ENCODE results near the gene LRIT2.

The LRIT2 gene

DNA sequence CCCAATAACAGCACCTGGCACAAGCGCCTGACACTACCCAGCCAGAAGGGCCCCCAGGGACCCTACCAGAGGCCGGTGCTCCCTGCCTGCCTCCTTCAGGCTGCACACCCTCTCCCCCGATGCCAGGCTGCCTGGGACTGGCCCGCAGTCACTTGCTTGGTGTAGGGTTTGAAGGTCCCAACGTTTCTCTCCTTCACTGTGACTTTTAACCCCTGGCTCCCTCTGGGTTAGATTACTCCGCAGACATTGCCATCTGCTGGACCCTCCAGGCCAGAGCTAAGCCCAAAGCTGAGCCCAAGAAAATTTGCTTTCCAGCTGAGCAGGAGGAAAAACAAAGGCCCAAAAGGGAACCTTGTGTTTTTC, 24.1 kb downstream of the LRIT2 start:
- no peaks in the 10 kb centered on the region for H3K4me1 ChIP-seq
- TF ChIP-seq, protein P1, sequence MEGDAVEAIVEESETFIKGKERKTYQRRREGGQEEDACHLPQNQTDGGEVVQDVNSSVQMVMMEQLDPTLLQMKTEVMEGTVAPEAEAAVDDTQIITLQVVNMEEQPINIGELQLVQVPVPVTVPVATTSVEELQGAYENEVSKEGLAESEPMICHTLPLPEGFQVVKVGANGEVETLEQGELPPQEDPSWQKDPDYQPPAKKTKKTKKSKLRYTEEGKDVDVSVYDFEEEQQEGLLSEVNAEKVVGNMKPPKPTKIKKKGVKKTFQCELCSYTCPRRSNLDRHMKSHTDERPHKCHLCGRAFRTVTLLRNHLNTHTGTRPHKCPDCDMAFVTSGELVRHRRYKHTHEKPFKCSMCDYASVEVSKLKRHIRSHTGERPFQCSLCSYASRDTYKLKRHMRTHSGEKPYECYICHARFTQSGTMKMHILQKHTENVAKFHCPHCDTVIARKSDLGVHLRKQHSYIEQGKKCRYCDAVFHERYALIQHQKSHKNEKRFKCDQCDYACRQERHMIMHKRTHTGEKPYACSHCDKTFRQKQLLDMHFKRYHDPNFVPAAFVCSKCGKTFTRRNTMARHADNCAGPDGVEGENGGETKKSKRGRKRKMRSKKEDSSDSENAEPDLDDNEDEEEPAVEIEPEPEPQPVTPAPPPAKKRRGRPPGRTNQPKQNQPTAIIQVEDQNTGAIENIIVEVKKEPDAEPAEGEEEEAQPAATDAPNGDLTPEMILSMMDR (IDR thresholded peaks at IDR 0.05): no peak
- H3K36me3 ChIP-seq: no peaks in the 10 kb centered on the region
- DNase-seq: no peak
- no peak overlapping the region for H3K27ac ChIP-seq
- intact Hi-C loops (cut with DNase I; ENCODE audit: low total_unique reads): no loop called here
- H3K27me3 ChIP-seq: peaks cover 0 to 47% of the 10 kb centered on the region in 2 donors
- no peaks in the 10 kb centered on the region for H3K9me3 ChIP-seq
- H3K4me3 ChIP-seq: no peak overlapping the region

DNA sequence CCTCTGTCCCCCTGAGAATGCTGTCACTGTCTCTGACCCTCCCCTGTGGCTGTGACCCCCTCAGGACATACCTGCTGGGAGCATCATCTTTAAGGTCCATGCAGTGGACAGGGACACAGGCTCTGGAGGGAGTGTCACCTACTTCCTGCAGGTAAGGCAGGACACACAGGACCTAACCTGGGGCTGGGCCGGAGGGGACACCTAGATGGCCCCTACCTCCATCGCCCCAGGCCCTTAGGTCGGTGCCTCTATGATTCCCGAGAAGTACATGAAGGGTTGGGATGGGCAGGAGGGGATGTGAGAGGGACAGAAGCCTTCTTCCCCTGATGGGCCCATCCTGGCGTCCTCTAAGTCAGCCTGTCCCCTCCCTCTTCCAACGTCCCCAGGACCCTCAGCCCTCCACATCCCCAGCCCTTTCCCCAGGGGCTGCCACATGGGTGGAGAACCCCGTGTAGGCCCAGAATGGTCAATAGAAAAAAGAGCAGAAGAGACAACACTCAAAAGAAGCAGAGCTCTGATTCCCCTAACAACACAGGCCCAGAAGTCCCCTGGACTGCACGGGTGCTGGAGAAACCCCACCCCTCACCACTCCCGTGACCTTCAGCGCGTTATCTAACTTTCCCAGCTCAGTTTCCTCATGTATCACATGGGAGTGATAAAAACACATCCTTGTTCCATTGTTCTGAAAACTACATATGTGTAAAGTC, 24.7 kb downstream of the LRIT2 start:
- DNase-seq: no peak

DNA sequence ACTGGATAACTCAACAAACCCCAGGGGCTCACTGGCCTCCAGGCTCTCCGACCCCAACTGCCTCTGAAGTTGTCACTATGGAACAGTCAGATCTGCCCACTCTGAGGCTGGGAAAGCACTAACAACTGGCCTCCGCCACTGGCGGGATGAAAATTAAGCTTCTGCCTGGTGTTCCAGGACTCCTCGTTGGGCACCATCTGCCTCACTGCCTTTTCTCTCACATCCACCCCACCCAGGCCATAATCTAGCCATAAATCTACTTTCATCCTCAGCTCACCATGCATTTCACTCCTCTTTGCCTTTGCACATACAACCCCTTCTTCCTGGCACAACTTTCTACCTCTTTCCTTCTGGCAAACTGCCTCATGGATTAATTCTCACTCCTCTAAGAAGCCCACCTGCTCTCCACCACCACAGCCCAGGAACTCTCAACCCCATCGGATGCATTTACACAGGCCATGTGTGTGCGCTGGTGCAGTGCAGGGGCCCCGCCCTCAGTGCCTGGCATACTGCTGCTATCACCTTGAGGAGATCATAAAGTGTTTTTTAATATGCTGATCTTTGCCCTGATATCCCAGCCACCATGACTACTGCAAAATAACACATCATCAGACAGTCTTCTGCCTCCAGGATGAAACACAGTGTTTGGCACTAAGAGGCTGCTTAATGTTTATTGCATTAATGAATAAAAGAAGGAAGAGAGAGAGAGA, 27.0 kb downstream of the LRIT2 start:
- intact Hi-C loops (cut with DNase I; ENCODE audit: low total_unique reads): no loop called here
- no peak for DNase-seq
- no peaks in the 10 kb centered on the region for H3K9me3 ChIP-seq
- peaks cover 0 to 17% (median 12%) of the 10 kb centered on the region in 4 donors for H3K4me1 ChIP-seq
- H3K27me3 ChIP-seq: peaks cover 0 to 60% of the 10 kb centered on the region in 2 donors
- H3K36me3 ChIP-seq: no peaks in the 10 kb centered on the region
- TF ChIP-seq, protein P1 (IDR thresholded peaks at IDR 0.05): no peak
- H3K4me3 ChIP-seq: no peak overlapping the region
- H3K27ac ChIP-seq: no peak overlapping the region

More for the DNA sequence above, 24.7 kb downstream of the LRIT2 start:
- H3K27me3 ChIP-seq: peaks cover 0 to 50% of the 10 kb centered on the region in 2 donors
- intact Hi-C loops (cut with DNase I; ENCODE audit: low total_unique reads): no loop called here
- no peak overlapping the region for H3K4me3 ChIP-seq
- no peaks in the 10 kb centered on the region for H3K36me3 ChIP-seq
- H3K27ac ChIP-seq: no peak overlapping the region
- no peaks in the 10 kb centered on the region for H3K4me1 ChIP-seq
- no peaks in the 10 kb centered on the region for H3K9me3 ChIP-seq
- TF ChIP-seq, protein P1 (IDR thresholded peaks at IDR 0.05): no peak

DNA sequence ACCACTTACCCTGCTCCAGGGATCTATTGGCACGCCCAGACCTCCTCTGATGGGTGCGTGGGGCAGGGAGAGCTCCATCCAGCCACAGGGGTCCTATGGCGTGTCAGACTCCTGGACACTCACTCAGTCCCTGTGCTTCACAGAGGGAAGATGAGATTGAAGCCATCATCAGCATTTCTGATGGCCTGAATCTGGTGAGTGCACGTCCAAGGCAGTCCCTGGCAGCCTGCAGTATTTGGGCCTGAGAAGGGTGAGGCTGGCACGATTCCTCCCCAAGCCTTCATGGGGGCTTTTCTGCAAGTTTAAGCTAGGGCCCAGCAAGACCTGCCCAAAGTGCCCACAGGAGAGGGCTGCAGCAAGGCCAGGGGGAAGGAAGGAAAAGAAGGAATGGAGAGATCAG, 27.7 kb downstream of the LRIT2 start:
- intact Hi-C loops (cut with DNase I; ENCODE audit: low total_unique reads): no loop called here
- H3K9me3 ChIP-seq: no peaks in the 10 kb centered on the region
- DNase-seq: no peak
- H3K36me3 ChIP-seq: no peaks in the 10 kb centered on the region
- H3K4me3 ChIP-seq: no peak overlapping the region
- peaks cover 0 to 17% (median 12%) of the 10 kb centered on the region in 4 donors for H3K4me1 ChIP-seq
- no peak overlapping the region for H3K27ac ChIP-seq
- H3K27me3 ChIP-seq: peaks cover 0 to 59% of the 10 kb centered on the region in 2 donors
- TF ChIP-seq, protein P1 (IDR thresholded peaks at IDR 0.05): no peak

DNA sequence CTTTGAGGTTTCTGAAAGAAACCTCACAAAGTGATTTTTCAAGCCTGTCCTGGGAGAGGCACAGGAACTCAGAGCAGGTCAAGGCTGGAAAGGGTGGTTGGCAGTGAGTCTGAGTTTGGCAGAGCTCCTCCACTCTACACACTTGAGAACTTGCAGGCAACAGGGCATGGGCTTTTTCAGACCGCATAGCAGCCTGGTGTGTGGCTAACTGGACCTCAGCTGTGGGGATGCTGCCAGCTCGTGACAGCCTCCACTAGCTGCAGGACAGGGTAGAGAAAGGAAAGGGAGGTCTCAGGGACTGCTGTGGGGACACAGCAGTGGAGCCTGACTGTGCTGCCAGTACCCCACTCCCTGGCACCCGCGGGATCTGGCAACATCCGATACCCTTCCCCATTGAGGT, 28.4 kb downstream of the LRIT2 start:
- no peak for DNase-seq
- intact Hi-C loops (cut with DNase I; ENCODE audit: low total_unique reads): no loop called here
- TF ChIP-seq, protein P1 (IDR thresholded peaks at IDR 0.05): no peak
- Histone ChIP-seq H3K27ac (no peak overlapping the region), H3K27me3 (peaks cover 0 to 56% of the 10 kb centered on the region in 2 donors), H3K4me3 (no peak overlapping the region), H3K36me3 (no peaks in the 10 kb centered on the region), H3K4me1 (peaks cover 0 to 17% (median 12%) of the 10 kb centered on the region in 4 donors), H3K9me3 (no peaks in the 10 kb centered on the region)

Measured in tibial artery (tissue), 4 donors.